SK-N-SH (cell line): ENCODE results near the gene ABCD2. TPM values are rescaled to one million over a fixed set of nuclear protein-coding genes. Genes with fewer than 3 reads are reported as not detected.

Experiments
- CTCF ChIA-PET: fragments of 300-600, 350-600 bp; formaldehyde crosslinking; extraction: SDS; loops from one replicate; lab custom pipeline; 2021; lab: Yijun Ruan, JAX
- POLR2A ChIA-PET: fragments of 350-600 bp; sonication (Branson Sonifier 250); formaldehyde crosslinking; extraction: SDS; loops from one replicate; lab custom pipeline; 2020; ENCODE audit warnings: antibody characterized with exemption, inconsistent platforms; lab: Yijun Ruan, JAX
- DNase-seq: peaks from one replicate; pipeline ENCODE4 v3.0.0; 2012
- H2AFZ ChIP-seq: fragments of 200-600 bp; sonication (generic); 2 replicates; pipeline ENCODE4 v1.8.1; 2016; ENCODE audit warnings: antibody characterized with exemption, mild to moderate bottlenecking, low read depth
- H3F3A ChIP-seq: fragments of 200-600 bp; sonication (generic); replicated peaks from 2 replicates; pipeline ENCODE3; 2016; ENCODE audit warnings: antibody characterized with exemption, mild to moderate bottlenecking; ENCODE audit not compliant: insufficient read depth
- H3K27ac ChIP-seq, 2 experiments: fragments of 200-500 bp in 1 of 2; fragments of 200-600 bp in 1 of 2; sonication (Bioruptor generic) in 1 of 2; sonication (generic), shearing (Covaris generic) in 1 of 2; 2 replicates each; pipeline versions ENCODE4 v1.5.1 to v1.6.1; 2014 to 2016; ENCODE audit warnings: low read depth in 2 of 2, inconsistent platforms in 1 of 2, low read length in 1 of 2, mild to moderate bottlenecking in 1 of 2, mixed read lengths in 1 of 2
- H3K27me3 ChIP-seq: fragments of 200-600 bp; sonication (generic), shearing (Covaris generic); 2 replicates; pipeline ENCODE4 v1.6.1; 2016; ENCODE audit warnings: mixed run types; ENCODE audit not compliant: insufficient read depth
- H3K36me3 ChIP-seq, 2 experiments: fragments of 200-500 bp in 1 of 2; fragments of 200-600 bp in 1 of 2; sonication (Bioruptor generic) in 1 of 2; sonication (generic) in 1 of 2; replicated peaks in 1 of 2; 2 replicates each; pipeline versions ENCODE3 to v1.5.1; 2014 to 2016; ENCODE audit warnings: low read length in 1 of 2, mild to moderate bottlenecking in 1 of 2; ENCODE audit not compliant: insufficient read depth in 2 of 2, control insufficient read depth in 1 of 2
- H3K4me1 ChIP-seq, 2 experiments: fragments of 200-500 bp in 1 of 2; fragments of 200-600 bp in 1 of 2; sonication (Bioruptor generic) in 1 of 2; sonication (generic), shearing (Covaris generic) in 1 of 2; 2 replicates each; pipeline versions ENCODE4 v1.5.1 to v1.6.1; 2014 to 2016; ENCODE audit warnings: low read depth in 1 of 2, low read length in 1 of 2, mixed run types in 1 of 2; ENCODE audit not compliant: insufficient read depth in 2 of 2, control insufficient read depth in 1 of 2
- H3K4me2 ChIP-seq: fragments of 200-600 bp; sonication (generic), shearing (Covaris generic); 2 replicates; pipeline ENCODE4 v1.6.1; 2017; ENCODE audit warnings: mixed run types
- H3K4me3 ChIP-seq, 2 experiments: fragments of 200-500 bp in 1 of 2; fragments of 200-600 bp in 1 of 2; sonication (Bioruptor generic) in 1 of 2; sonication (generic), shearing (Covaris generic) in 1 of 2; 2 replicates each; pipeline versions ENCODE4 v1.5.1 to v1.8.1; 2014 to 2016; ENCODE audit warnings: low read depth in 2 of 2, inconsistent platforms in 1 of 2, low read length in 1 of 2, mild to moderate bottlenecking in 1 of 2, mixed read lengths in 1 of 2, moderate library complexity in 1 of 2
- H3K79me2 ChIP-seq: fragments of 200-600 bp; sonication (generic); 2 replicates; pipeline ENCODE4 v1.8.1; 2017; ENCODE audit warnings: mild to moderate bottlenecking; ENCODE audit not compliant: insufficient read depth
- H3K9ac ChIP-seq: fragments of 200-600 bp; sonication (generic); 2 replicates; pipeline ENCODE4 v1.6.1; 2017; ENCODE audit warnings: mixed run types
- H3K9me2 ChIP-seq: fragments of 200-600 bp; sonication (generic); 2 replicates; pipeline ENCODE4 v1.6.1; 2017; ENCODE audit warnings: mixed run types
- H3K9me3 ChIP-seq: fragments of 200-600 bp; sonication (generic); 2 replicates; pipeline ENCODE4 v1.6.1; 2017; ENCODE audit warnings: mixed run types, mild to moderate bottlenecking, moderate library complexity
- H4K20me1 ChIP-seq: fragments of 200-600 bp; sonication (generic); 2 replicates; pipeline ENCODE4 v1.6.1; 2017; ENCODE audit warnings: mild to moderate bottlenecking, mixed run types; ENCODE audit not compliant: insufficient read depth
- CHD2 ChIP-seq: fragments of 150-350 bp; IDR thresholded peaks from 2 replicates; pipeline ENCODE4 v1.6.1; 2018; ENCODE audit warnings: low read length; ENCODE audit not compliant: partially characterized antibody
- ELF1 ChIP-seq: IDR thresholded peaks from 2 replicates; pipeline ENCODE4 v1.4.0; 2012
- EP300 ChIP-seq, 2 experiments: IDR thresholded peaks; 2 replicates each; pipeline versions ENCODE4 v1.4.0 to v1.6.1; 2012; ENCODE audit warnings: borderline replicate concordance in 1 of 2, low read depth in 1 of 2, low read length in 1 of 2
- FOSL2 ChIP-seq: IDR thresholded peaks from 2 replicates; pipeline ENCODE4 v1.4.0; 2012; ENCODE audit warnings: low read depth, mild to moderate bottlenecking, moderate library complexity, borderline replicate concordance
- MXI1 ChIP-seq: IDR thresholded peaks from 2 replicates; pipeline ENCODE4 v1.6.1; 2012; ENCODE audit warnings: mild to moderate bottlenecking, low read depth, low read length, improper control_type of control experiment
- NFIC ChIP-seq: IDR thresholded peaks from 2 replicates; pipeline ENCODE4 v1.4.0; 2012; ENCODE audit warnings: borderline replicate concordance
- POLR2AphosphoS5 ChIP-seq: IDR thresholded peaks from 2 replicates; pipeline ENCODE4 v1.6.1; 2012; ENCODE audit warnings: low read depth, low read length
- RFX5 ChIP-seq: IDR thresholded peaks from 2 replicates; pipeline ENCODE4 v1.6.1; 2012; ENCODE audit warnings: mild to moderate bottlenecking, improper control_type of control experiment, low read length
- SIN3A ChIP-seq: IDR thresholded peaks from 2 replicates; pipeline ENCODE4 v1.6.1; 2012; ENCODE audit warnings: low read depth, mild to moderate bottlenecking, low read length, moderate library complexity, borderline replicate concordance
- TCF12 ChIP-seq: IDR thresholded peaks from 2 replicates; pipeline ENCODE4 v1.4.0; 2012
- WGBS: methylation state at CpG from one replicate; pipeline ENCODE4 v1.1.6; 2017; ENCODE audit warnings: low lambda C conversion rate; 5-methylcytosine and 5-hydroxymethylcytosine counted together
- polyA plus RNA-seq, 3 experiments: library from polyadenylated mRNA; depleted of rRNA; stranded (reverse); fragments of >200 nt; gene quantifications; 2 replicates each; pipeline ENCODE4 v1.2.3, GENCODE V29; 2012
- TF ChIP-seq, protein P1 (sequence below): IDR thresholded peaks from 2 replicates; pipeline ENCODE4 v1.4.0; 2012; ENCODE audit warnings: low read depth, borderline replicate concordance
- TF ChIP-seq, protein P2 (sequence below): fragments of 150-350 bp; IDR thresholded peaks from 2 replicates; pipeline ENCODE4 v1.6.1; 2017; ENCODE audit warnings: antibody characterized with exemption, low read length, low read depth, borderline replicate concordance
- TF ChIP-seq, protein P3 (sequence below): IDR thresholded peaks from 2 replicates; pipeline ENCODE4 v1.6.1; 2012; ENCODE audit warnings: mild to moderate bottlenecking, low read depth, low read length, moderate library complexity
- TF ChIP-seq, protein P4 (sequence below): IDR thresholded peaks from 2 replicates; pipeline ENCODE4 v1.4.0; 2012; ENCODE audit warnings: low read depth

The ABCD2 gene
- polyA plus RNA-seq, 1 of the 3 experiments (the other 2 are of a cell fraction) = 0.02 TPM

DNA sequence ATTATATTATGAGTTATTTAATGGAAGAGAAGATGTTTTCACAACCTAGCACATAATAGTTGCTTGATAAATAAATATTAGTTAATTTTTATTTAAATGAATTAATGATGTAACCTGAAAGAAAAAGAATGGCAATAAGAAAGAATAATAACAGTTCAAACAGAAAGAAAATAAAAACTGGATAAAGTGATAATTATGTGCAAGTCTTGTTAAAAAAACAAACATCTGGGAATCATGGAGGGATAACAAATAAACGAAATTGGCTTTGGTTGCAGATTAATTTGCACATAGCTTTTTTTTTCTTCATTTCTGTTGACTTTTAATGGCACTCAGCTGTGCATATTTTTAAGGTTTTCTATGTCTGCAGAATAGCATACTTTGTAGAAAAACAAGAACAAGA lies 23.4 kb upstream of the ABCD2 start (continued):
- TF ChIP-seq, protein P1, sequence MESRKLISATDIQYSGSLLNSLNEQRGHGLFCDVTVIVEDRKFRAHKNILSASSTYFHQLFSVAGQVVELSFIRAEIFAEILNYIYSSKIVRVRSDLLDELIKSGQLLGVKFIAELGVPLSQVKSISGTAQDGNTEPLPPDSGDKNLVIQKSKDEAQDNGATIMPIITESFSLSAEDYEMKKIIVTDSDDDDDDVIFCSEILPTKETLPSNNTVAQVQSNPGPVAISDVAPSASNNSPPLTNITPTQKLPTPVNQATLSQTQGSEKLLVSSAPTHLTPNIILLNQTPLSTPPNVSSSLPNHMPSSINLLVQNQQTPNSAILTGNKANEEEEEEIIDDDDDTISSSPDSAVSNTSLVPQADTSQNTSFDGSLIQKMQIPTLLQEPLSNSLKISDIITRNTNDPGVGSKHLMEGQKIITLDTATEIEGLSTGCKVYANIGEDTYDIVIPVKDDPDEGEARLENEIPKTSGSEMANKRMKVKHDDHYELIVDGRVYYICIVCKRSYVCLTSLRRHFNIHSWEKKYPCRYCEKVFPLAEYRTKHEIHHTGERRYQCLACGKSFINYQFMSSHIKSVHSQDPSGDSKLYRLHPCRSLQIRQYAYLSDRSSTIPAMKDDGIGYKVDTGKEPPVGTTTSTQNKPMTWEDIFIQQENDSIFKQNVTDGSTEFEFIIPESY = no peak
- TF ChIP-seq TCF12 = no peak
- TF ChIP-seq NFIC = no peak

- H3F3A ChIP-seq = no peaks in the 10 kb centered on the region
- DNase-seq = no peak
- ChIA-PET POLR2A (no interaction called here), CTCF (no interaction called here)
- H3K27me3 ChIP-seq = no peaks in the 10 kb centered on the region
- H3K4me3 ChIP-seq = no peak overlapping the region
- H4K20me1 ChIP-seq = no peaks in the 10 kb centered on the region
- H3K9ac ChIP-seq = no peak overlapping the region
- H3K36me3 ChIP-seq = no peaks in the 10 kb centered on the region
- H3K4me2 ChIP-seq = no peak overlapping the region
- 39% methylated on average over 2 of the region's 2 CpGs for WGBS
- TF ChIP-seq SIN3A = no peak
- TF ChIP-seq POLR2AphosphoS5 = no peak
- no peak for TF ChIP-seq EP300 (IDR thresholded peaks at IDR 0.05; ENCODE audit: borderline replicate concordance in 1 of 2, low read depth in 1 of 2, low read length in 1 of 2)
- no peak for TF ChIP-seq FOSL2
- no peak for TF ChIP-seq MXI1
- TF ChIP-seq RFX5 = no peak
- TF ChIP-seq, protein P2, sequence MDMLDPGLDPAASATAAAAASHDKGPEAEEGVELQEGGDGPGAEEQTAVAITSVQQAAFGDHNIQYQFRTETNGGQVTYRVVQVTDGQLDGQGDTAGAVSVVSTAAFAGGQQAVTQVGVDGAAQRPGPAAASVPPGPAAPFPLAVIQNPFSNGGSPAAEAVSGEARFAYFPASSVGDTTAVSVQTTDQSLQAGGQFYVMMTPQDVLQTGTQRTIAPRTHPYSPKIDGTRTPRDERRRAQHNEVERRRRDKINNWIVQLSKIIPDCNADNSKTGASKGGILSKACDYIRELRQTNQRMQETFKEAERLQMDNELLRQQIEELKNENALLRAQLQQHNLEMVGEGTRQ = no peak
- TF ChIP-seq, protein P3, sequence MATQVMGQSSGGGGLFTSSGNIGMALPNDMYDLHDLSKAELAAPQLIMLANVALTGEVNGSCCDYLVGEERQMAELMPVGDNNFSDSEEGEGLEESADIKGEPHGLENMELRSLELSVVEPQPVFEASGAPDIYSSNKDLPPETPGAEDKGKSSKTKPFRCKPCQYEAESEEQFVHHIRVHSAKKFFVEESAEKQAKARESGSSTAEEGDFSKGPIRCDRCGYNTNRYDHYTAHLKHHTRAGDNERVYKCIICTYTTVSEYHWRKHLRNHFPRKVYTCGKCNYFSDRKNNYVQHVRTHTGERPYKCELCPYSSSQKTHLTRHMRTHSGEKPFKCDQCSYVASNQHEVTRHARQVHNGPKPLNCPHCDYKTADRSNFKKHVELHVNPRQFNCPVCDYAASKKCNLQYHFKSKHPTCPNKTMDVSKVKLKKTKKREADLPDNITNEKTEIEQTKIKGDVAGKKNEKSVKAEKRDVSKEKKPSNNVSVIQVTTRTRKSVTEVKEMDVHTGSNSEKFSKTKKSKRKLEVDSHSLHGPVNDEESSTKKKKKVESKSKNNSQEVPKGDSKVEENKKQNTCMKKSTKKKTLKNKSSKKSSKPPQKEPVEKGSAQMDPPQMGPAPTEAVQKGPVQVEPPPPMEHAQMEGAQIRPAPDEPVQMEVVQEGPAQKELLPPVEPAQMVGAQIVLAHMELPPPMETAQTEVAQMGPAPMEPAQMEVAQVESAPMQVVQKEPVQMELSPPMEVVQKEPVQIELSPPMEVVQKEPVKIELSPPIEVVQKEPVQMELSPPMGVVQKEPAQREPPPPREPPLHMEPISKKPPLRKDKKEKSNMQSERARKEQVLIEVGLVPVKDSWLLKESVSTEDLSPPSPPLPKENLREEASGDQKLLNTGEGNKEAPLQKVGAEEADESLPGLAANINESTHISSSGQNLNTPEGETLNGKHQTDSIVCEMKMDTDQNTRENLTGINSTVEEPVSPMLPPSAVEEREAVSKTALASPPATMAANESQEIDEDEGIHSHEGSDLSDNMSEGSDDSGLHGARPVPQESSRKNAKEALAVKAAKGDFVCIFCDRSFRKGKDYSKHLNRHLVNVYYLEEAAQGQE = no peak
- TF ChIP-seq ELF1 = no peak
- TF ChIP-seq, protein P4, sequence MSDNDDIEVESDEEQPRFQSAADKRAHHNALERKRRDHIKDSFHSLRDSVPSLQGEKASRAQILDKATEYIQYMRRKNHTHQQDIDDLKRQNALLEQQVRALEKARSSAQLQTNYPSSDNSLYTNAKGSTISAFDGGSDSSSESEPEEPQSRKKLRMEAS = no peak
- TF ChIP-seq CHD2 = no peak
- no peak overlapping the region for H2AFZ ChIP-seq
- no peaks in the 10 kb centered on the region for H3K9me3 ChIP-seq
- H3K9me2 ChIP-seq = no peaks in the 10 kb centered on the region
- H3K27ac ChIP-seq = no peak overlapping the region
- no peaks in the 10 kb centered on the region for H3K79me2 ChIP-seq
- no peaks in the 10 kb centered on the region for H3K4me1 ChIP-seq
Measured at GRCh38 chr12:39638840-39639239, 19.2 kb upstream of the ABCD2 start.
